ENCODE results near the gene UBE3C. TPM values are rescaled to one million over a fixed set of nuclear protein-coding genes. Genes with fewer than 3 reads are reported as not detected.

UBE3C gene
- total and polyA plus RNA-seq, 2 of the 13 experiments (the other 11 are each of a cell fraction or from before 2014, with no cell fraction given) = 27.0 to 48.2 TPM

DNA sequence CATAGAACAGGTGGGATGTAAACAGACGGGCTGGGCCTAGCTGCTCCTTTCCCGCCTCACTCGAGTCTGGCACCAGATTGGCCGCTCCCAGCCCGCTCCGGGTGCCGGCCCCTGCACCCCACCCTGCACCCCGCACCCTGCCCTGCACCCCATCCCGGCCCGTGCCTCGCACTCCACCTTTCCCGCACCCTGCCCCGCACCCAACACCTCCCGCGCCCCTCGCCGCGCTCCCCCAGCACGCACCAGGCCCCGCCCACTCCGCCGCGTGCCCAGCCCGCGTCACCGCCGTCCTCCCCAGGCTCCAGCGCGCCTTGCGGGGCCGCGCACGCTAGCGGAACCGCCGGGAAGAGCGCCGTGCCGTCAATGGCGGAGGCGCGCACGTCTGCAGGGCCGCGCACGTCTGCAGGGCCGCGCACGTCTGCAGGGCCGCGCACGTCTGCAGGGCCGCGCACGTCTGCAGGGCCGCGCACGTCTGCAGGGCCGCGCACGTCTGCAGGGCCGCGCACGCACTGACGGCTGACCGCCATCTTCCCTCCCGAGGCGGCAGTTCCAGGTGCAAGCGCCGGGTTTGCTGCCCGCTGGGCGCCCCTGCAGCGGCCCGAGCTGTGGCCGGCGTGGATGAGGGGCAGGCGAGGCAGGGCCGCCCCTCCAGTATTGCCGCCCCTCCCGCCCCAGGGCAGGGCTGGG, at the start of gene UBE3C (continued):
- TF ChIP-seq, protein P1, sequence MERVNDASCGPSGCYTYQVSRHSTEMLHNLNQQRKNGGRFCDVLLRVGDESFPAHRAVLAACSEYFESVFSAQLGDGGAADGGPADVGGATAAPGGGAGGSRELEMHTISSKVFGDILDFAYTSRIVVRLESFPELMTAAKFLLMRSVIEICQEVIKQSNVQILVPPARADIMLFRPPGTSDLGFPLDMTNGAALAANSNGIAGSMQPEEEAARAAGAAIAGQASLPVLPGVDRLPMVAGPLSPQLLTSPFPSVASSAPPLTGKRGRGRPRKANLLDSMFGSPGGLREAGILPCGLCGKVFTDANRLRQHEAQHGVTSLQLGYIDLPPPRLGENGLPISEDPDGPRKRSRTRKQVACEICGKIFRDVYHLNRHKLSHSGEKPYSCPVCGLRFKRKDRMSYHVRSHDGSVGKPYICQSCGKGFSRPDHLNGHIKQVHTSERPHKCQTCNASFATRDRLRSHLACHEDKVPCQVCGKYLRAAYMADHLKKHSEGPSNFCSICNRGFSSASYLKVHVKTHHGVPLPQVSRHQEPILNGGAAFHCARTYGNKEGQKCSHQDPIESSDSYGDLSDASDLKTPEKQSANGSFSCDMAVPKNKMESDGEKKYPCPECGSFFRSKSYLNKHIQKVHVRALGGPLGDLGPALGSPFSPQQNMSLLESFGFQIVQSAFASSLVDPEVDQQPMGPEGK (CRISPR knock-in tag; IDR thresholded peaks at IDR 0.05) = peak; percentile 65
- TF ChIP-seq ZNF367 (CRISPR knock-in tag; IDR thresholded peaks at IDR 0.05; ENCODE audit: borderline replicate concordance) (no peak), RELA (CRISPR knock-in tag; IDR thresholded peaks at IDR 0.05) (no peak), ZNF550 (CRISPR knock-in tag; IDR thresholded peaks at IDR 0.05; ENCODE audit: borderline replicate concordance) (no peak), ZSCAN30 (CRISPR knock-in tag; IDR thresholded peaks at IDR 0.05) (no peak), BORCS8-MEF2B (CRISPR knock-in tag; IDR thresholded peaks at IDR 0.05) (peak; percentile 75)

DNA sequence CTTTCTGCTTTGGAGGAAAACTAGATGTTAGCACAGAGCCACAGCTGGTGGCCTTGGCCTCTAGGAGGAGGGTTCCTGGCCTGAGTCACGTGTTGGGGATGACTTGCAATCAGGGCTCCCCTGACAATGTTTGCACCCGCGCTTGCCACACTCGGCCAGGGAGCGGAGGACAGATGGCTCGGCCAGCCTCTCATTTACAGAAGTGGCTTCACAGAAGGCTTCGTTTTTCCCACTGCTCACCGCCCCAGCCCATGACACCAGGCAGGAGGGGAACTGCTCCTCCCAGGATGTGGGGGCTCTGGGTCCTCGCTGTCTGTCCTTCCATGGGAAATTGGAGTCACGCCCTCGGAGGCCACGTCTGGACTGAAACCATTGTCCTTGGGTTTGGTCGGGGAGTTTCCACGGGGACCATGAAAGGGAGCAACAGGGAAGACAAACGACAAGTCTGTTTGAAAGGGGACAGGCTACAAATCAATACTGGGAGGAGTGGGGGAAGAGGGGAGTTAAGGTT, 49.6 kb upstream of the UBE3C start:
- ChIA-PET POLR2A (no interaction called here), CTCF (ENCODE audit: low intra/inter-chr PET ratio, low total read pairs) (no interaction called here)
- intact Hi-C loops (cut with micrococcal nuclease; ENCODE audit: unreplicated experiment) (no loop called here), in situ Hi-C loops (cut with HindIII; ENCODE audit: extremely low pct_ligation_motif_present, low pct_unique_long_range_greater_than_20kb) (no loop called here)
- H3K9me3 ChIP-seq (ENCODE audit: low read length) = peaks cover 19% of the 10 kb centered on the region
- H3K27ac ChIP-seq (ENCODE audit: extremely low read length, insufficient read depth, low read length) = peak overlapping the region; percentile 46
- ATAC-seq = peak; percentile 88
- H3K4me1 ChIP-seq (ENCODE audit: insufficient read depth, low read length) = peaks cover 16% of the 10 kb centered on the region
- BruUV-seq (replicated peaks) = no TSS peak
- H3K4me3 ChIP-seq (replicated peaks in 1 of 3; ENCODE audit: insufficient read depth in 1 of 3, low read depth in 2 of 3, low read length in 3 of 3) = peak overlapping the region; percentile 26 to 45 (median 28); a peak in 3 of 6 replicates
- peaks cover 0 to 19% of the 10 kb centered on the region in 2 experiments; a peak in 2 of 5 replicates for H3K27me3 ChIP-seq (ENCODE audit: control insufficient read depth in 1 of 2, insufficient read depth in 2 of 2, low read length in 2 of 2)
- 0% methylated on average over 7 of the region's 15 CpGs for WGBS (ENCODE audit: low lambda C conversion rate)
- H3K79me2 ChIP-seq (ENCODE audit: insufficient read depth, low read length) = no peaks in the 10 kb centered on the region
- DNase-seq (ENCODE audit: low spot score) = peak; percentile 66
- no peaks in the 10 kb centered on the region for H4K20me1 ChIP-seq (ENCODE audit: insufficient read depth, low read length)
- FAIRE-seq = peak; percentile 87
- peak overlapping the region; percentile 76 for H3K4me2 ChIP-seq (ENCODE audit: low read depth, low read length)
- no peak overlapping the region for H3K9ac ChIP-seq (ENCODE audit: insufficient read depth, low read depth, low read length)
- no peak overlapping the region for H2AFZ ChIP-seq (ENCODE audit: low read length)
- no peaks in the 10 kb centered on the region for H3K36me3 ChIP-seq (replicated peaks in 1 of 2; ENCODE audit: control insufficient read depth in 1 of 2, insufficient read depth in 2 of 2, low read length in 2 of 2)
- TF ChIP-seq ZNF775 (CRISPR knock-in tag; IDR thresholded peaks at IDR 0.05; ENCODE audit: borderline replicate concordance) (no peak), HDAC1 (CRISPR knock-in tag; IDR thresholded peaks at IDR 0.05) (peak; percentile 66), SMAD3 (CRISPR knock-in tag; IDR thresholded peaks at IDR 0.05) (no peak), ISX (CRISPR knock-in tag; conservative IDR thresholded peaks at IDR 0.05) (no peak), SOX13 (IDR thresholded peaks at IDR 0.05) (peak; percentile 47; the same call in 1 of the 2 replicates), SOX13 (CRISPR knock-in tag; conservative IDR thresholded peaks at IDR 0.05 in 1 of 2, IDR thresholded peaks at IDR 0.05 in 1 of 2) (no peak; a peak in 1 of 4 replicates), SNRNP70 (IDR thresholded peaks at IDR 0.05; ENCODE audit: low read depth, low read length) (no peak), ONECUT2 (CRISPR knock-in tag; IDR thresholded peaks at IDR 0.05) (peak; percentile 87)
- TF ChIP-seq, protein P2, sequence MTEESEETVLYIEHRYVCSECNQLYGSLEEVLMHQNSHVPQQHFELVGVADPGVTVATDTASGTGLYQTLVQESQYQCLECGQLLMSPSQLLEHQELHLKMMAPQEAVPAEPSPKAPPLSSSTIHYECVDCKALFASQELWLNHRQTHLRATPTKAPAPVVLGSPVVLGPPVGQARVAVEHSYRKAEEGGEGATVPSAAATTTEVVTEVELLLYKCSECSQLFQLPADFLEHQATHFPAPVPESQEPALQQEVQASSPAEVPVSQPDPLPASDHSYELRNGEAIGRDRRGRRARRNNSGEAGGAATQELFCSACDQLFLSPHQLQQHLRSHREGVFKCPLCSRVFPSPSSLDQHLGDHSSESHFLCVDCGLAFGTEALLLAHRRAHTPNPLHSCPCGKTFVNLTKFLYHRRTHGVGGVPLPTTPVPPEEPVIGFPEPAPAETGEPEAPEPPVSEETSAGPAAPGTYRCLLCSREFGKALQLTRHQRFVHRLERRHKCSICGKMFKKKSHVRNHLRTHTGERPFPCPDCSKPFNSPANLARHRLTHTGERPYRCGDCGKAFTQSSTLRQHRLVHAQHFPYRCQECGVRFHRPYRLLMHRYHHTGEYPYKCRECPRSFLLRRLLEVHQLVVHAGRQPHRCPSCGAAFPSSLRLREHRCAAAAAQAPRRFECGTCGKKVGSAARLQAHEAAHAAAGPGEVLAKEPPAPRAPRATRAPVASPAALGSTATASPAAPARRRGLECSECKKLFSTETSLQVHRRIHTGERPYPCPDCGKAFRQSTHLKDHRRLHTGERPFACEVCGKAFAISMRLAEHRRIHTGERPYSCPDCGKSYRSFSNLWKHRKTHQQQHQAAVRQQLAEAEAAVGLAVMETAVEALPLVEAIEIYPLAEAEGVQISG (CRISPR knock-in tag; IDR thresholded peaks at IDR 0.05) = peak; percentile 46; the same call in 1 of the 2 replicates
- TF ChIP-seq, protein P3, sequence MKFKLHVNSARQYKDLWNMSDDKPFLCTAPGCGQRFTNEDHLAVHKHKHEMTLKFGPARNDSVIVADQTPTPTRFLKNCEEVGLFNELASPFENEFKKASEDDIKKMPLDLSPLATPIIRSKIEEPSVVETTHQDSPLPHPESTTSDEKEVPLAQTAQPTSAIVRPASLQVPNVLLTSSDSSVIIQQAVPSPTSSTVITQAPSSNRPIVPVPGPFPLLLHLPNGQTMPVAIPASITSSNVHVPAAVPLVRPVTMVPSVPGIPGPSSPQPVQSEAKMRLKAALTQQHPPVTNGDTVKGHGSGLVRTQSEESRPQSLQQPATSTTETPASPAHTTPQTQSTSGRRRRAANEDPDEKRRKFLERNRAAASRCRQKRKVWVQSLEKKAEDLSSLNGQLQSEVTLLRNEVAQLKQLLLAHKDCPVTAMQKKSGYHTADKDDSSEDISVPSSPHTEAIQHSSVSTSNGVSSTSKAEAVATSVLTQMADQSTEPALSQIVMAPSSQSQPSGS (CRISPR knock-in tag; IDR thresholded peaks at IDR 0.05) = no peak

Measured in HepG2 (cell line).